ENCODE results near the gene RBMS3. TPM values are rescaled to one million over a fixed set of nuclear protein-coding genes. Genes with fewer than 3 reads are reported as not detected.
A peak's percentile ranks its signal among the peaks of the same experiment; 100 is the strongest.

Gene RBMS3
- total RNA-seq, 2 experiments from 2014 or later: 1.0 TPM; not detected in 1

GRCh38 chr3:29440413-29441305, 159.8 kb downstream of the RBMS3 start:
- no peaks in the 10 kb centered on the region for H3K9me2 ChIP-seq (ENCODE audit: insufficient read depth, low read length)
- POLR2A ChIA-PET: no interaction called here
- H3K79me2 ChIP-seq (ENCODE audit: insufficient read depth, low read depth, low read length): no peaks in the 10 kb centered on the region
- H3K9me3 ChIP-seq (ENCODE audit: low read length): peaks cover 14% of the 10 kb centered on the region; the same call in 1 of the 2 replicates
- no peaks in the 10 kb centered on the region for H3K36me3 ChIP-seq (ENCODE audit: insufficient read depth, low read length)
- H3K4me2 ChIP-seq (ENCODE audit: low read length): peak overlapping the region; percentile 53
- H3K4me1 ChIP-seq (ENCODE audit: insufficient read depth, low read length, poor library complexity, severe bottlenecking): peaks cover 39% of the 10 kb centered on the region
- CTCF ChIA-PET (ENCODE audit: unreplicated experiment): no interaction called here
- intact Hi-C loops (cut with micrococcal nuclease; ENCODE audit: unreplicated experiment): no loop called here
- H3K4me3 ChIP-seq (ENCODE audit: low read depth, low read length, poor library complexity, severe bottlenecking): peak overlapping the region; percentile 40
- peak overlapping the region; percentile 83 for H2AFZ ChIP-seq (ENCODE audit: low read length)
- BruUV-seq (replicated peaks): no TSS peak
- DNase-seq (ENCODE audit: low spot score): peak; percentile 48
- no peak overlapping the region for H3K27ac ChIP-seq (ENCODE audit: low read depth, low read length, poor library complexity, severe bottlenecking)
- TF ChIP-seq CTCF (conservative IDR thresholded peaks at IDR 0.05; ENCODE audit: low read length) (no peak), EZH2phosphoT487 (IDR thresholded peaks at IDR 0.05; ENCODE audit: borderline replicate concordance, low read depth, low read length) (no peak)
- no peaks in the 10 kb centered on the region for H4K20me1 ChIP-seq (ENCODE audit: insufficient read depth, low read length)

- intact Hi-C loops (cut with micrococcal nuclease; ENCODE audit: unreplicated experiment): no loop called here
- Histone ChIP-seq H3K4me3 (ENCODE audit: low read depth, low read length, poor library complexity, severe bottlenecking) (no peak overlapping the region), H3K79me2 (ENCODE audit: insufficient read depth, low read depth, low read length) (no peaks in the 10 kb centered on the region), H3K9me3 (ENCODE audit: low read length) (peaks cover 14% of the 10 kb centered on the region; the same call in 1 of the 2 replicates), H3K9me2 (ENCODE audit: insufficient read depth, low read length) (no peaks in the 10 kb centered on the region), H3K27ac (ENCODE audit: low read depth, low read length, poor library complexity, severe bottlenecking) (no peak overlapping the region), H3K4me2 (ENCODE audit: low read length) (no peak overlapping the region; the same call in 1 of the 2 replicates), H4K20me1 (ENCODE audit: insufficient read depth, low read length) (no peaks in the 10 kb centered on the region), H2AFZ (ENCODE audit: low read length) (peak overlapping the region; percentile 12; the same call in 1 of the 2 replicates), H3K36me3 (ENCODE audit: insufficient read depth, low read length) (no peaks in the 10 kb centered on the region), H3K4me1 (ENCODE audit: insufficient read depth, low read length, poor library complexity, severe bottlenecking) (peaks cover 39% of the 10 kb centered on the region)
- BruUV-seq (replicated peaks): no TSS peak
- POLR2A ChIA-PET: no interaction called here
- no peak for TF ChIP-seq EZH2phosphoT487 (IDR thresholded peaks at IDR 0.05; ENCODE audit: borderline replicate concordance, low read depth, low read length)
- no peak for TF ChIP-seq CTCF (conservative IDR thresholded peaks at IDR 0.05; ENCODE audit: low read length)
- no peak for DNase-seq (ENCODE audit: low spot score)
- CTCF ChIA-PET (ENCODE audit: unreplicated experiment): no interaction called here
These were observed 160.6 kb downstream of the RBMS3 start for GRCh38 chr3:29441422-29441821.

Measured in OCI-LY7 (cell line).